COLO668 (cell line): Measurements from ENCODE around the gene DNMT3A.

ENCODE experiments used
- DNase-seq: peaks from one replicate; lab custom pipeline; 2025; ENCODE audit not compliant: unreplicated experiment; lab: John Stamatoyannopoulos, UW

The DNMT3A gene

DNA sequence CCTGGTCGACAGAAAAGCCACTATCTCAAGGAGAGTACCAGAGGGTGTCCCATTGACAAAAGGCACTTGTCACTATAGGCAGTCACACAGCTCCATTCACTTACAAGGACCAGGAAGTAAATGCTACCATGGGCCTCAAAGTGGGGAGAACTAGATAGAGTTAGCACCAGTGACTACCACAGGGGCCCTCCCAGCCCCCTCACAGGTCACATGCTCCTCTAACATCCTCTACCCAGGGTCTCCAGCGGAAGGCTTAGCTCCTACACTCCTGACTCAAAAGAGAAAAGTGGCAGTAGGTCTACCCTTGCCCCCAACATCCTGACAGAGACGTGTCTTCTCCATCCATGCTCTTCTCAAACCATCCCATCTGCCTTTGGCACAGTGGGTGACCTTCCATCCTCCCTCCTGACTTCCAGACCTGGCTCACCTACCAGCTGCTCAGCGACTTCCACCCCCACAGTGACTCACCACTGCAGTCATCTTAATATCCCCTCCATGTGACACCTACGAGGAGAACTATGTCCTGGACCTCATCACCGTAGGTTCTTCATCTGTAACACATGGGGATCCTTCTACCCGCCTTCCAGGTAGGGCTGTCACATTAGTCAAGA is 5.6 kb upstream of the DNMT3A start:
- DNase-seq, result peak; percentile 10

DNA sequence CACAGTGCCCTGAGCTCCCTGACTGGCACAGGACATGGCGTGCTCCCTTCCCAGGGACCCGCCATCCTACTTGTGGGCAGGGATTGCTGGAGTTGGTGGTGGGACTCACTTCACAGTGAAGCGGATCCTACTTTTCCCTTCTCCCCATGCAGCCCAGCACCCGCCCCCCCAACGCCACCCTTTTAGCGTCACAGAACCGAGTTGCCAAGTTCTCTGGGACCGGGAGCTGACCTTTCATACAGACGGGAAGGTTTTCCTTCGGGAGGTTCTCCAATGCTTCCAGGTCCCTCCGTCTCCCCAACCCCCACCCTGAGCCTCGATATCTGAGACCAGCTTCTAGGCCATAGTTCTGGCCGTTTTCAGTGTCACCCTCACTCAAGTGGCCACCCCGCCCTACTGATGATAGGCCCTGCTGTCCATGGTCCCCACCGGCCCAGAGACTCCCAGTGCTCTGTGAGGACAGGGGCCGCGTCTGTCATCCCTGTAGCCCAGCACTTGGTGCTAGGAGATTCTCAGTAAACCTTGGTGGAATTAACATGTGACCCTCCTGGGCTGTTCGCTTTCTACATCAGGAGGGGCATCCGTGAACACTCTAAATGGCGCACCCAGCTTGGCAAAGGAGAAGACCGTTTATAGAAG is 1.6 kb upstream of the DNMT3A start:
- DNase-seq, result no peak

DNA sequence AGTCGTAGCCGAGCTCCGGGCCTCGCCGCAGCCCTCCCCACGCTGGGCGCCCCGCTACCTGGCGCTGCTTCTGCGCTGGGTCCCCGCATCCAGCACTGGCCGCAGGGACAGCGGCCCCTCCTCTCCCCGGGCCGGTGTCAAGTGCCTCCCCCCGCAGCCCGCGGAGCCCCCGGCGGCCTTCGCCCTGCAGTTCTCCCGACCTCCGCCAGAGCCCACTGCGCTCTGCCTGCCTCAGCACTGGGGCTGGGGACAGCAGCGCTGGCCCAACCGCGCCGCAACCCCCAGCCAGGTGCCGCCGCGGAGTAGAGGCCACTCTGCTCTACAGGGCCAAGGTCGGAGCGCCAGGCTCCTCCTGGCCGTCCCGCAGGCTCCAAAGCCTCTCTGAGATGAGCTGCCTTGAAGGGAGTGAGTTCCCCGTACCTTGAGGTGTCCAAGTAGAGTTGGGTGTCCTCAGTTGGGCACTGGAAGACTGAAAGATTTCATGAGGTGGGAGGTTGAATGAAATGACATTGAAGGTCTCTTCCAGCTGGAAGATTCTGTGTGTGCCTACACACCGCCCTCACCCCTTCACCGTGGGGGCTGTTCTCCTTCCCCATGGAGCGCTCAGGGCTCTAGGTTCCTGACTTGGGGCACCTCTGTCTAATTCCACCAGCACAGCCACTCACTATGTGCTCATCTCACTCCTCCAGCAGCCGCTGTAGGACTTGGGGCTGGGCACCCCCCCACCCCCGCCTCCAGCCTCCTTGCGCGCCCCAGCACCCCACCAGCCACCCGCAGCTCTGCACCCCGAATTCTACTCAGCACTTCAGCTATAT is 854 bp upstream of the DNMT3A start:
- DNase-seq, result peak; percentile 83

DNA sequence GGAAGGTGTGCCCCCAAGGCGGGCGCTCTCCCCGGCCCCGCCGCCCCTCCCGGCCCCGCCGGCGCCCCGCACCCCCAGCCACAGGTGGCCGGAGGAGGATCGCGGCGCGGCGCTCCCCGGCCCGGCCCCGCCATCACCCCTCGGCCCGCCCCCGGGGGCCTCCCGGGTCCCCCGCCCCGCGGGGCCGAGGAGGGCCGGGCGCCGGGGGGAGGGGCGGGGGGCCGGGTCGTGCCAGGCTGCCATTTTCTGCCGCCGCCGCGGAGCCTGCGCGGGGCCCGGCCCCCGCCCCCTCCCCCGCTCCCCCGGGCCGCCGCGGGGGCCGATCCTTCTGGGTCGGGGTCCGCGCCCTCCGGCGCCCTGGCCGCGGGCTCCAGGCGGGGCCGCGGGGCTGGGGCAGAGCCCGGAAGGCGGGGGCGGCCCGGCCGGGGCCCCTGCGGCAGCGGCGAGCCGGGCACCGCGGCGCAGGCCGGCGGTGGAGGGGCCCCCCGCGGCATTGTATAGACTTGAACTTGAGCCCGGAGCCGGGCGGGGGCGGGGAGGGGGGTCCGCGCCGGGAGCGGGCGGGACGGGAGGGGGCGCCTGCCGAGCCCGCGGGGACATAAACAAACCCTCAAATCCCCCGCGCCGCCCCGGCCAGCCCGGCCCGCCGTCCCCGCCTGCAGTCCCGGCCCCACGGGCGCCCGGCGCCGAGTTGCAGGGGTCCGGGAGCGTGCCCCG is 556 bp downstream of the DNMT3A start:
- peak; percentile 67 for DNase-seq

DNA sequence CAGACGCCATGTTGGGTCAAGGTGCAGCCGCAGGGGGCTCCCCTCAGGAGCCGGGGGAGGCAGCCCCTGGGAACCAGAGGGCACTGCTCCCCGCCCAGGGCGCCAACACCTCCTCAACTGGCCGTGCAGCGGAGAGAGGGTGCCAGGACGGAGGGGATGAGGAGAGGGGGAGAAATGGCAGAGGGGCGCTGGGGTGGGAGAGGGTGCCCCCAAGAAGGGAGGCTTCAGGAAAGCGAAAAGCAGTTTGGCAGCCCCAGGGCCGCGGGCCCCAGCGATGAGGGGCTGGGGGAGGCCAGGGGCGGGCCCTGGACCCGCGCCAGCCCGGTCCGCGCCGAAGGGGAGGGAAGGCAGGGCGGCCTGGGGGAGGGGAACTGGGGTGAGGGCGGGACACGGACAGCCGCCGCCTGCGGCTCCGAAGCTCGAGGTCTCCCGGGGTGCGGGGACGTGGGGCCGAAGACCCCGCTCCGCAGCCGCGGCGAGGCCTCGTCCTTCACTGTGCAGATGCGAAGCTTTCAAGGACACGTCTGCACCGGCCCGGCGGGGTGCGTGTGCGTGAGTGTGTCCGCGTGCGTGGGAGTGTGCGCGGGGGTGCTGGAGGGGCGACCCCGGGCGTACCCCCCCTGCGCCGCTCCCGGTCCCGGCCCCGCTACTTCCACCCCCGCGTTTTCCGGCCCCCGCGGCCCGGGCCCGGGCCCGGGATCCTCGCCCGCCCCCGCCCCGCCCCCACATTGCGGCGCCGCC is 1.4 kb downstream of the DNMT3A start:
- DNase-seq, result peak; percentile 78

GRCh38 chr2:25339791-25340180 is 1.9 kb downstream of the DNMT3A start:
- DNase-seq, result peak; percentile 87

DNA sequence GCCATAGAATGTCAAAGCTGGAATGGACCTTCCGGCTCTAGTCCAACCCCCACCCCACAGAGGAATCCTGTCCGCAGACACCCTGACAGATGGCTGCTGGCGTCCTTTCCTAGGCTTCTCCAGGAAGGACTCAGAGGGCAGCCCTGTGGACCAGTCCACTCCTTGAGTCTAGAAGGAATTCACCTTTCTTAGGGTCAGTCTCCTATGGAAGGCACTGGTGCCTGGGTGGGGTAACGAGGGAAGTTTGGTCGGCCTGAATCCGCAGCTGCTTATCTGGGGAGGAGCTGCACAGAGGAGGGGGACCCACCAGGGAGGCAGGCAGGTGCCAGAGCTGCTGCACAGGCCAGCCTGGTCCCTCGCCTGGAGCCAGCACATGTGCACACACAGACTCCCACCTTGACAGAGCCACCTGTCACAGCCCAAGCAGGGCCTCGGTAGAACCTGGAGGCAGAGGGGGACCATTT is 2.5 kb downstream of the DNMT3A start:
- DNase-seq, result peak; percentile 59

- DNase-seq, result no peak
These were observed 3.3 kb downstream of the DNMT3A start for GRCh38 chr2:25338401-25338800.

- DNase-seq, result no peak
These were observed 3.8 kb downstream of the DNMT3A start for GRCh38 chr2:25337891-25338290.

DNA sequence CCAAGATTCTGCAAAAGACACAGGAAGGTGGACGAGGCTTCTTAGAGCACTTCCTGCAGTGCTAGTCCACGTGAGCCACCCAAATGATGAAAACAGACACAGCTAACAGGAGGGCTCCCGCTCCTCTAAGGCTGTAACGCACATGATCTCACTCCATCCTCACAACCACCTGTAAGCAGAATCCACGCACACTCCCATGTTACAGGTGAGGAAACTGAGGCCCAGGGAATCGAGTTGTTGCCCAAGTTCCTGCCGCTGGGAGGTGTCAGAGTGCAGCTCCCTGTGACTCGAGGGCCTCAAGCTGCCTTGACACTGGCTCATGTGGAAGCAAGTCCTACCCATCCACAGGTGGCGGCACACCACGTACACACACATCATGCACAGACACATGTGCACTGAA is 4.4 kb downstream of the DNMT3A start:
- DNase-seq, result no peak

GRCh38 chr2:25336383-25336841 is 5.3 kb downstream of the DNMT3A start:
- no peak for DNase-seq

- DNase-seq, result no peak
These were observed 5.8 kb downstream of the DNMT3A start for GRCh38 chr2:25335971-25336370.

DNA sequence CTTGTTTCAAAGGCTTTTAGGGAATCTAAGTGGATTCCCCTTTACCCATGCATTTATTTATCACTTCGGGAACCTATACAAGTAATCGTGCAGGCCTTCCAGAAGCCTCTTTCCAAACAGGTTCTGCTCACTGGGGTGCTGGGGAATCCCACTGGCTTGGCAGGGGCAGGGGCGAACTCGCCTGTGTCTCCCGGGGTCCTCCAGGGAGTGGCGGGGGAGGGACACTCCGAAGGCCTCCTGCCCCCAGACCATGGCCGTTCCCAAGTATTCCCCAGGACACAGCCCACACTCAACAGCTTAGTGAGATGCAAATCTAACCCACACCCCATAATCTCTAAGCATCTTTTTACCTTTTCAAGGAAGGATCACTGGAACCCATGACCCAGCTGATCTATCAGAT is 6.5 kb downstream of the DNMT3A start:
- no peak for DNase-seq

DNA sequence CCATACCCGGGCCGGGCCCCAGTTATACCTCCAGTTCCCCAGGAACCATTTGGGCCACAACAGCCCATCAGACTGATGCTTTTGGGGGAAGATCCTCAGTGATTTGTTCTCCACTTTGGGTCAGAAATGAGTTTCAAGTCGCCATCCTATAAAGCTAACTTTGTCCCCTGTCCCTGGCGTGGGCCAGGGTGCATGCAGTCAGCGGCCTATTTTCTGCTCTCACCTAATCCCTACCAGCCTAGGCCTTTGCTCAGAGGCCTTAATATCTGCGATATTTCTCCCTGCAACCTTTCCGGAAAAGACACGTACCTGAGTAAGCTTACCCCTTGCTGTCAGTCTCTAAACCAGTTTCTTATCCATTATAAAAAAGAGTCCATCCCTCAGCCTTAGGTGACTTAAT is 7.2 kb downstream of the DNMT3A start:
- DNase-seq, result no peak

GRCh38 chr2:25333981-25334380 is 7.7 kb downstream of the DNMT3A start:
- no peak for DNase-seq

- DNase-seq, result no peak
These were observed 9.2 kb downstream of the DNMT3A start for GRCh38 chr2:25332571-25332970.

GRCh38 chr2:25331686-25332365 is 9.9 kb downstream of the DNMT3A start:
- DNase-seq, result no peak

GRCh38 chr2:25330937-25331336 is 10.8 kb downstream of the DNMT3A start:
- DNase-seq, result no peak

GRCh38 chr2:25330273-25330672 is 11.5 kb downstream of the DNMT3A start:
- DNase-seq, result no peak
